ENCODE results near the gene PERCC1.

Gene PERCC1

GRCh38 chr16:1398351-1398750 lies 32.5 kb upstream of the PERCC1 start:
- Histone ChIP-seq H3K27ac (no peak overlapping the region), H3K4me3 (no peak overlapping the region)
- TF ChIP-seq, protein P1, sequence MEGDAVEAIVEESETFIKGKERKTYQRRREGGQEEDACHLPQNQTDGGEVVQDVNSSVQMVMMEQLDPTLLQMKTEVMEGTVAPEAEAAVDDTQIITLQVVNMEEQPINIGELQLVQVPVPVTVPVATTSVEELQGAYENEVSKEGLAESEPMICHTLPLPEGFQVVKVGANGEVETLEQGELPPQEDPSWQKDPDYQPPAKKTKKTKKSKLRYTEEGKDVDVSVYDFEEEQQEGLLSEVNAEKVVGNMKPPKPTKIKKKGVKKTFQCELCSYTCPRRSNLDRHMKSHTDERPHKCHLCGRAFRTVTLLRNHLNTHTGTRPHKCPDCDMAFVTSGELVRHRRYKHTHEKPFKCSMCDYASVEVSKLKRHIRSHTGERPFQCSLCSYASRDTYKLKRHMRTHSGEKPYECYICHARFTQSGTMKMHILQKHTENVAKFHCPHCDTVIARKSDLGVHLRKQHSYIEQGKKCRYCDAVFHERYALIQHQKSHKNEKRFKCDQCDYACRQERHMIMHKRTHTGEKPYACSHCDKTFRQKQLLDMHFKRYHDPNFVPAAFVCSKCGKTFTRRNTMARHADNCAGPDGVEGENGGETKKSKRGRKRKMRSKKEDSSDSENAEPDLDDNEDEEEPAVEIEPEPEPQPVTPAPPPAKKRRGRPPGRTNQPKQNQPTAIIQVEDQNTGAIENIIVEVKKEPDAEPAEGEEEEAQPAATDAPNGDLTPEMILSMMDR (IDR thresholded peaks at IDR 0.05), result no peak
- DNase-seq (ENCODE audit: low spot score), result no peak

GRCh38 chr16:1398826-1399581 lies 31.9 kb upstream of the PERCC1 start:
- H3K27ac ChIP-seq, result no peak overlapping the region
- DNase-seq (ENCODE audit: low spot score), result no peak
- TF ChIP-seq, protein P1 (IDR thresholded peaks at IDR 0.05), result no peak
- no peak overlapping the region for H3K4me3 ChIP-seq

DNA sequence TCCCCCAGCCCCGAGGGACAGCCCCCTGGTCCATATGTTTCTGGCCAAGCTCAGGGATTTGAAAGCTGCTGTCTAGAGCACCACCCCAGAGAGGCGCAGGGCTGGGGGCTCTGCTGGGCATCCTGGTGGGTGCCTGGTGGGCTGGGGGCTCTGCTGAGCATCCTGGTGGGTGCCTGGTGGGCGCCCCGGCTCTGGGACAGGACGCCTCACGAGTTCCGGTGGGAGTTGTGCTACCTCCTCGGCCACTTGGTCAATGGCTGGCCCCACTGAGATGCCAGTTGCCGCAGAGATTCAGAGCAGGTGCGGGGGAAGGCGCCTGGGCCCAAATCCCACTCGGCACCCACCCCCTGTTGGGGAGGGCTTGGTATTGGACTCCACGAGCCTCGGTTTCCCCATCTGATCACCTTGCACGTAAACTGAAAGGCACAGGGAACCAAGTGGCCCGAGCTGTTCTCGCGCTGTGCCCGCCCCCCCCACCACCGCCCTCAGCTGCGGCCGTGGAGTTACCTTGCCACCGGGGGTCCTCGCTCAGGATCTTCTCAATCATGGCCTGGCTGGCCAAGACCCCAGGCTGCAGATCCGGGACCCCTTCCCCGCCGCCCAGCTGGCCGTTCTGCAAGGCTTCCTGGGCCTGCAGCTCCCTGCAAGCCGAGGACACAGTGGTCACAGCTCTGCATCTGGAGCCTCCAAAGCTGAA lies 29.7 kb upstream of the PERCC1 start:
- Histone ChIP-seq H3K27ac (no peak overlapping the region), H3K4me3 (no peak overlapping the region)
- DNase-seq (ENCODE audit: low spot score), result no peak
- TF ChIP-seq, protein P1 (IDR thresholded peaks at IDR 0.05), result no peak

- Histone ChIP-seq H3K4me3 (no peak overlapping the region), H3K27ac (no peak overlapping the region)
- TF ChIP-seq, protein P1 (IDR thresholded peaks at IDR 0.05), result no peak
- no peak for DNase-seq (ENCODE audit: low spot score)
Observed at GRCh38 chr16:1401758-1402154, 29.1 kb upstream of the PERCC1 start.

- Histone ChIP-seq H3K4me3 (no peak overlapping the region), H3K27ac (no peak overlapping the region)
- TF ChIP-seq, protein P1 (IDR thresholded peaks at IDR 0.05), result no peak
- no peak for DNase-seq (ENCODE audit: low spot score)
Observed at GRCh38 chr16:1403036-1403435, 27.8 kb upstream of the PERCC1 start.

DNA sequence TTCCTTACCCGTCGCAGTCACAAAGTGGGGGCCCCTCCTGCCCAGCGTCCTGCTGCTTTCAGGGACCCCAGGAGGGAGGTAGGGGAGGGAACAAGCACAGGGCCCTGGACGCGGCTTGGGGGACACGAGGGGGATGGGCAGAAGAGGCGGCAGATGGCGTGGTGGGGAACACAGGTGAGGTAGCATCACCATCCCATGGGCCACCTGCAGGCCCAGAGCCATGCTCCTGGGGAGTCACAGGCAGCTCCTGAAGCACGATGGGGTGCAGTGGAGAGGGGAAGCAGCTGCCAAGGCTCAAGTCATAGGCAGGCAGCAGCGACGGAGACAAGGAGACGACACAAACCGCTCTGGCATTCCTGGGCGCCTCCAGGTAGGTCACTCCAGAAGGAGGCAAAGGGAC lies 27.1 kb upstream of the PERCC1 start:
- H3K4me3 ChIP-seq, result no peak overlapping the region
- DNase-seq (ENCODE audit: low spot score), result no peak
- TF ChIP-seq, protein P1 (IDR thresholded peaks at IDR 0.05), result no peak
- H3K27ac ChIP-seq, result no peak overlapping the region

- H3K27ac ChIP-seq, result peak overlapping the region; percentile 62 to 75
- no peak for DNase-seq (ENCODE audit: low spot score)
- TF ChIP-seq, protein P1 (IDR thresholded peaks at IDR 0.05), result no peak
- peak overlapping the region; percentile 71 for H3K4me3 ChIP-seq
Observed at GRCh38 chr16:1407753-1408152, 23.1 kb upstream of the PERCC1 start.

Data from coronary artery (tissue), 2 donors.